ENCODE measurements around the gene OR6B2. TPM values are rescaled to one million over a fixed set of nuclear protein-coding genes. Genes with fewer than 3 reads are reported as not detected.

Gene OR6B2
- total RNA-seq, 4 donors from 2014 or later = not detected

DNA sequence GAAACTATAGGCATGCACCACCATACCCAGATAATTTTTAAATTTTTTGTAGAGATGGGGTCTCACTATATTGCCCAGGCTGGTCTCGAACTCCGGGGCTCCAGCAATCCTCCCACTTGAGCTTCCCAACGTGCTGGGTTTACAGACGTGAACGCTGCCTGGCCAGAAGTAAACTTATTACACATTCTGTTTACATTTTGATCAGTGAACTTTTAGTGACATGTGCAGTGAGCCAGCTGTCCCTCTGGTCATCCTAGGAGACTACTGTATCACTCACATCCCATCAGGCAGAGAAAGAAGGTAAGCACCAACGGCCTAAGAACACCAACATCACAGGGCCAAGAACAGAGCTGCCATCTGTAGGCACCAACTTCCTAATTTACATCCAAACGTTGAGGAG is 27.2 kb downstream of the OR6B2 start:
- intact Hi-C loops (cut with DNase I; ENCODE audit: low total_unique reads) = no loop called here
- Histone ChIP-seq H3K9me3 (no peaks in the 10 kb centered on the region), H3K27me3 (no peaks in the 10 kb centered on the region), H3K4me3 (no peak overlapping the region), H3K27ac (no peak overlapping the region), H3K36me3 (no peaks in the 10 kb centered on the region), H3K4me1 (no peaks in the 10 kb centered on the region)
- no peak for TF ChIP-seq POLR2A (IDR thresholded peaks at IDR 0.05)
- TF ChIP-seq, protein P1, sequence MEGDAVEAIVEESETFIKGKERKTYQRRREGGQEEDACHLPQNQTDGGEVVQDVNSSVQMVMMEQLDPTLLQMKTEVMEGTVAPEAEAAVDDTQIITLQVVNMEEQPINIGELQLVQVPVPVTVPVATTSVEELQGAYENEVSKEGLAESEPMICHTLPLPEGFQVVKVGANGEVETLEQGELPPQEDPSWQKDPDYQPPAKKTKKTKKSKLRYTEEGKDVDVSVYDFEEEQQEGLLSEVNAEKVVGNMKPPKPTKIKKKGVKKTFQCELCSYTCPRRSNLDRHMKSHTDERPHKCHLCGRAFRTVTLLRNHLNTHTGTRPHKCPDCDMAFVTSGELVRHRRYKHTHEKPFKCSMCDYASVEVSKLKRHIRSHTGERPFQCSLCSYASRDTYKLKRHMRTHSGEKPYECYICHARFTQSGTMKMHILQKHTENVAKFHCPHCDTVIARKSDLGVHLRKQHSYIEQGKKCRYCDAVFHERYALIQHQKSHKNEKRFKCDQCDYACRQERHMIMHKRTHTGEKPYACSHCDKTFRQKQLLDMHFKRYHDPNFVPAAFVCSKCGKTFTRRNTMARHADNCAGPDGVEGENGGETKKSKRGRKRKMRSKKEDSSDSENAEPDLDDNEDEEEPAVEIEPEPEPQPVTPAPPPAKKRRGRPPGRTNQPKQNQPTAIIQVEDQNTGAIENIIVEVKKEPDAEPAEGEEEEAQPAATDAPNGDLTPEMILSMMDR (IDR thresholded peaks at IDR 0.05) = no peak
- no peak for DNase-seq

GRCh38 chr2:240000671-240001070 is 29.6 kb downstream of the OR6B2 start:
- Histone ChIP-seq H3K4me3 (no peak overlapping the region), H3K27me3 (no peaks in the 10 kb centered on the region), H3K36me3 (no peaks in the 10 kb centered on the region), H3K4me1 (no peaks in the 10 kb centered on the region), H3K27ac (no peak overlapping the region), H3K9me3 (no peaks in the 10 kb centered on the region)
- TF ChIP-seq POLR2A (IDR thresholded peaks at IDR 0.05) = no peak
- TF ChIP-seq, protein P1 (IDR thresholded peaks at IDR 0.05) = no peak
- no peak for DNase-seq
- intact Hi-C loops (cut with DNase I; ENCODE audit: low total_unique reads) = no loop called here

- intact Hi-C loops (cut with DNase I; ENCODE audit: low total_unique reads) = no loop called here
- H3K36me3 ChIP-seq = no peaks in the 10 kb centered on the region
- no peak for DNase-seq
Measured at GRCh38 chr2:239997686-239998409, 32.4 kb downstream of the OR6B2 start.

GRCh38 chr2:239994086-239994485 is 36.1 kb downstream of the OR6B2 start:
- intact Hi-C loops (cut with DNase I; ENCODE audit: low total_unique reads) = no loop called here

More at GRCh38 chr2:239997686-239998409, 32.4 kb downstream of the OR6B2 start:
- Histone ChIP-seq H3K4me3 (no peak overlapping the region), H3K4me1 (no peaks in the 10 kb centered on the region), H3K9me3 (no peaks in the 10 kb centered on the region), H3K27me3 (no peaks in the 10 kb centered on the region), H3K27ac (no peak overlapping the region)
- TF ChIP-seq, protein P1 (IDR thresholded peaks at IDR 0.05) = no peak
- no peak for TF ChIP-seq POLR2A (IDR thresholded peaks at IDR 0.05)

GRCh38 chr2:239993291-239993690 is 36.9 kb downstream of the OR6B2 start:
- DNase-seq = no peak
- Histone ChIP-seq H3K4me3 (no peak overlapping the region), H3K36me3 (no peaks in the 10 kb centered on the region), H3K27ac (no peak overlapping the region), H3K4me1 (peaks cover 0 to 4% of the 10 kb centered on the region in 2 donors), H3K9me3 (no peaks in the 10 kb centered on the region), H3K27me3 (no peaks in the 10 kb centered on the region)
- intact Hi-C loops (cut with DNase I; ENCODE audit: low total_unique reads) = no loop called here
- TF ChIP-seq, protein P1 (IDR thresholded peaks at IDR 0.05) = no peak
- TF ChIP-seq POLR2A (IDR thresholded peaks at IDR 0.05) = no peak

More at GRCh38 chr2:239994086-239994485, 36.1 kb downstream of the OR6B2 start:
- H3K4me1 ChIP-seq = peaks cover 0 to 4% of the 10 kb centered on the region in 2 donors
- DNase-seq = no peak
- H3K36me3 ChIP-seq = no peaks in the 10 kb centered on the region
- H3K9me3 ChIP-seq = no peaks in the 10 kb centered on the region
- TF ChIP-seq POLR2A (IDR thresholded peaks at IDR 0.05) = no peak
- TF ChIP-seq, protein P1 (IDR thresholded peaks at IDR 0.05) = no peak
- H3K27me3 ChIP-seq = no peaks in the 10 kb centered on the region
- H3K4me3 ChIP-seq = no peak overlapping the region
- no peak overlapping the region for H3K27ac ChIP-seq
